GM20000 (cell line): ENCODE results near the gene TPK1.
A peak's percentile ranks its signal among the peaks of the same experiment; 100 is the strongest.

ENCODE experiments used
- DNase-seq: peaks from one replicate; pipeline ENCODE4 v3.0.0; 2012; ENCODE audit warnings: low spot score
- CTCF ChIP-seq: IDR thresholded peaks from 2 replicates; pipeline ENCODE4 v1.5.1; 2012; ENCODE audit warnings: mild to moderate bottlenecking, control low read depth; ENCODE audit errors: extremely low read depth, missing control alignments

The TPK1 gene

GRCh38 chr7:144824360-144824759 lies 11.5 kb downstream of the TPK1 start:
- TF ChIP-seq CTCF: no peak
- no peak for DNase-seq

GRCh38 chr7:144822223-144822622 lies 13.6 kb downstream of the TPK1 start:
- no peak for DNase-seq
- no peak for TF ChIP-seq CTCF

- no peak for TF ChIP-seq CTCF
- DNase-seq: peak; percentile 13
Measured at GRCh38 chr7:144821067-144821466, 14.8 kb downstream of the TPK1 start.

GRCh38 chr7:144820552-144820951 lies 15.3 kb downstream of the TPK1 start:
- TF ChIP-seq CTCF: no peak
- no peak for DNase-seq

- DNase-seq: no peak
- TF ChIP-seq CTCF: no peak
Measured at GRCh38 chr7:144819566-144819965, 16.3 kb downstream of the TPK1 start.

- peak; percentile 44 for DNase-seq
- TF ChIP-seq CTCF: no peak
Measured at GRCh38 chr7:144818511-144818910, 17.3 kb downstream of the TPK1 start.

- TF ChIP-seq CTCF: no peak
- no peak for DNase-seq
Measured at GRCh38 chr7:144817001-144817400, 18.9 kb downstream of the TPK1 start.

GRCh38 chr7:144814299-144814698 lies 21.6 kb downstream of the TPK1 start:
- no peak for DNase-seq
- TF ChIP-seq CTCF: no peak
